Measurements from ENCODE around the gene BTNL3.
"Not testable (repeated sequence)": the region's sequence is repeated elsewhere in the genome, so short reads cannot be mapped to it uniquely, and the experiment has no call there.

BTNL3 gene

GRCh38 chr5:181042036-181042713 is 53.5 kb downstream of the BTNL3 start:
- TF ChIP-seq, protein P1, sequence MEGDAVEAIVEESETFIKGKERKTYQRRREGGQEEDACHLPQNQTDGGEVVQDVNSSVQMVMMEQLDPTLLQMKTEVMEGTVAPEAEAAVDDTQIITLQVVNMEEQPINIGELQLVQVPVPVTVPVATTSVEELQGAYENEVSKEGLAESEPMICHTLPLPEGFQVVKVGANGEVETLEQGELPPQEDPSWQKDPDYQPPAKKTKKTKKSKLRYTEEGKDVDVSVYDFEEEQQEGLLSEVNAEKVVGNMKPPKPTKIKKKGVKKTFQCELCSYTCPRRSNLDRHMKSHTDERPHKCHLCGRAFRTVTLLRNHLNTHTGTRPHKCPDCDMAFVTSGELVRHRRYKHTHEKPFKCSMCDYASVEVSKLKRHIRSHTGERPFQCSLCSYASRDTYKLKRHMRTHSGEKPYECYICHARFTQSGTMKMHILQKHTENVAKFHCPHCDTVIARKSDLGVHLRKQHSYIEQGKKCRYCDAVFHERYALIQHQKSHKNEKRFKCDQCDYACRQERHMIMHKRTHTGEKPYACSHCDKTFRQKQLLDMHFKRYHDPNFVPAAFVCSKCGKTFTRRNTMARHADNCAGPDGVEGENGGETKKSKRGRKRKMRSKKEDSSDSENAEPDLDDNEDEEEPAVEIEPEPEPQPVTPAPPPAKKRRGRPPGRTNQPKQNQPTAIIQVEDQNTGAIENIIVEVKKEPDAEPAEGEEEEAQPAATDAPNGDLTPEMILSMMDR (IDR thresholded peaks at IDR 0.05; ENCODE audit: control extremely low read depth, extremely low read depth, low read depth, missing control alignments) = no peak
- POLR2A ChIA-PET = no interaction called here
- no peak for DNase-seq (ENCODE audit: extremely low spot score)
- CTCF ChIA-PET = no interaction called here

- POLR2A ChIA-PET = no interaction called here
- CTCF ChIA-PET = no interaction called here
- DNase-seq (ENCODE audit: extremely low spot score) = no peak
- TF ChIP-seq, protein P1 (IDR thresholded peaks at IDR 0.05; ENCODE audit: control extremely low read depth, extremely low read depth, low read depth, missing control alignments) = no peak
These were observed 54.1 kb downstream of the BTNL3 start for GRCh38 chr5:181042722-181043121.

GRCh38 chr5:181043285-181044092 is 54.8 kb downstream of the BTNL3 start:
- ChIA-PET CTCF (no interaction called here), POLR2A (no interaction called here)
- no peak for DNase-seq (ENCODE audit: extremely low spot score)
- TF ChIP-seq, protein P1 (IDR thresholded peaks at IDR 0.05; ENCODE audit: control extremely low read depth, extremely low read depth, low read depth, missing control alignments) = no peak

- POLR2A ChIA-PET = no interaction called here
- TF ChIP-seq, protein P1 (IDR thresholded peaks at IDR 0.05; ENCODE audit: control extremely low read depth, extremely low read depth, low read depth, missing control alignments) = no peak
- no peak for DNase-seq (ENCODE audit: extremely low spot score)
- CTCF ChIA-PET = no interaction called here
These were observed 55.5 kb downstream of the BTNL3 start for GRCh38 chr5:181044093-181044599.

- TF ChIP-seq, protein P1 (IDR thresholded peaks at IDR 0.05; ENCODE audit: control extremely low read depth, extremely low read depth, low read depth, missing control alignments) = no peak
- no peak for DNase-seq (ENCODE audit: extremely low spot score)
- CTCF ChIA-PET = no interaction called here
- POLR2A ChIA-PET = no interaction called here
These were observed 56.1 kb downstream of the BTNL3 start for GRCh38 chr5:181044662-181045305.

GRCh38 chr5:181045316-181045715 is 56.7 kb downstream of the BTNL3 start:
- TF ChIP-seq, protein P1 (IDR thresholded peaks at IDR 0.05; ENCODE audit: control extremely low read depth, extremely low read depth, low read depth, missing control alignments) = no peak
- ChIA-PET POLR2A (no interaction called here), CTCF (no interaction called here)
- DNase-seq (ENCODE audit: extremely low spot score) = no peak

GRCh38 chr5:181045857-181046256 is 57.2 kb downstream of the BTNL3 start:
- DNase-seq (ENCODE audit: extremely low spot score); POLR2A ChIA-PET; CTCF ChIA-PET: not testable (repeated sequence)
